HCT116 (cell line): Measurements from ENCODE around the gene MINK1. TPM values are rescaled to one million over a fixed set of nuclear protein-coding genes. Genes with fewer than 3 reads are reported as not detected.

Source experiments
- ATAC-seq: fragments of 200-7000 bp; cut with Tn5 transposase; 2 replicates; pipeline ENCODE4 v1.9.1; 2020; ENCODE audit warnings: mild to moderate bottlenecking, moderate library complexity
- BruUV-seq: library from RNA; stranded (reverse); fragments of 400-500 nt; replicated peaks from 2 replicates; lab custom pipeline; 2021; lab: Mats Ljungman, UMichigan
- CTCF ChIA-PET: fragments of 300-600 bp; sonication (Branson Sonifier 250); formaldehyde crosslinking; loops from one replicate; lab custom pipeline; 2021; ENCODE audit warnings: antibody characterized with exemption; lab: Charles Lee
- POLR2A ChIA-PET: fragments of 300-600, 350-600 bp; sonication (Branson Sonifier 250); formaldehyde crosslinking; loops from one replicate; lab custom pipeline; 2021; ENCODE audit warnings: antibody characterized with exemption; lab: Charles Lee
- RAD21 ChIA-PET, 2 experiments: fragments of 300-600 bp; sonication (Branson Sonifier 250); formaldehyde crosslinking; loops; one replicate each; lab custom pipeline; 2023; ENCODE audit warnings: low total read pairs in 2 of 2; ENCODE audit not compliant: uncharacterized antibody in 2 of 2, unreplicated experiment in 2 of 2, low non-redundant PET in 1 of 2; lab: Charles Lee
- DNase-seq: peaks from one replicate; pipeline ENCODE4 v3.0.0-alpha.2; 2010; ENCODE audit warnings: low read depth, low spot score
- H2AFZ ChIP-seq: fragments of 200-600 bp; shearing (Covaris generic), sonication (generic); 2 replicates; pipeline ENCODE4 v1.6.1; 2017; ENCODE audit warnings: low read depth, mixed run types, mixed read lengths, antibody characterized with exemption, low read length; ENCODE audit not compliant: poor library complexity, severe bottlenecking
- H3K27ac ChIP-seq: 2 replicates; pipeline ENCODE4 v1.5.1; 2012; ENCODE audit warnings: low read depth, low read length
- H3K27me3 ChIP-seq: fragments of 200-600 bp; sonication (generic); 2 replicates; pipeline ENCODE4 v1.6.1; 2016; ENCODE audit warnings: mixed run types, low read length, mixed read lengths; ENCODE audit not compliant: insufficient read depth
- H3K36me3 ChIP-seq, 2 experiments: fragments of 200-500 bp in 1 of 2; fragments of 200-600 bp in 1 of 2; sonication (Bioruptor generic) in 1 of 2; sonication (generic) in 1 of 2; 2 replicates each; pipeline versions ENCODE4 v1.5.1 to v1.6.1; 2014 to 2016; ENCODE audit warnings: low read length in 2 of 2, inconsistent platforms in 1 of 2, mixed read lengths in 1 of 2, mixed run types in 1 of 2; ENCODE audit not compliant: insufficient read depth in 2 of 2, control insufficient read depth in 1 of 2
- H3K4me1 ChIP-seq, 2 experiments: fragments of 200-600 bp in 1 of 2; sonication (generic) in 1 of 2; 2 replicates each; pipeline versions ENCODE4 v1.5.1 to v1.6.1; 2012 to 2017; ENCODE audit warnings: low read length in 2 of 2, inconsistent platforms in 1 of 2, mild to moderate bottlenecking in 1 of 2, mixed read lengths in 1 of 2, mixed run types in 1 of 2, moderate library complexity in 1 of 2; ENCODE audit not compliant: insufficient read depth in 2 of 2, control insufficient read depth in 1 of 2
- H3K4me2 ChIP-seq: fragments of 200-600 bp; sonication (generic); 2 replicates; pipeline ENCODE4 v1.6.1; 2017; ENCODE audit warnings: mixed run types, low read length, mixed read lengths
- H3K4me3 ChIP-seq, 2 experiments: fragments of 200-600 bp in 1 of 2; sonication (generic) in 1 of 2; replicated peaks in 1 of 2; 2 replicates each; pipeline ENCODE4 v1.5.1; 2011 to 2016; ENCODE audit warnings: low read length in 2 of 2, control low read depth in 1 of 2, low read depth in 1 of 2, mild to moderate bottlenecking in 1 of 2, mixed read lengths in 1 of 2, mixed run types in 1 of 2
- H3K79me2 ChIP-seq: fragments of 200-600 bp; sonication (generic); 2 replicates; pipeline ENCODE4 v1.6.1; 2017; ENCODE audit warnings: mild to moderate bottlenecking, mixed run types, low read length, moderate library complexity, mixed read lengths; ENCODE audit not compliant: insufficient read depth
- H3K9ac ChIP-seq: fragments of 200-600 bp; sonication (generic); 2 replicates; pipeline ENCODE4 v1.6.1; 2016; ENCODE audit warnings: low read length, mixed read lengths
- H3K9me2 ChIP-seq: fragments of 200-600 bp; sonication (generic), shearing (Covaris generic); 2 replicates; pipeline ENCODE4 v1.6.1; 2017; ENCODE audit warnings: mixed run types, mild to moderate bottlenecking, moderate library complexity; ENCODE audit not compliant: insufficient read depth
- H3K9me3 ChIP-seq, 2 experiments: fragments of 200-500 bp in 1 of 2; fragments of 200-600 bp in 1 of 2; sonication (Bioruptor generic) in 1 of 2; sonication (generic) in 1 of 2; 2 replicates each; pipeline ENCODE4 v1.6.1; 2014 to 2017; ENCODE audit warnings: low read length in 2 of 2, mixed read lengths in 2 of 2, inconsistent platforms in 1 of 2, low read depth in 1 of 2, mild to moderate bottlenecking in 1 of 2, mixed run types in 1 of 2, moderate library complexity in 1 of 2; ENCODE audit not compliant: control insufficient read depth in 1 of 2, insufficient read depth in 1 of 2
- H4K20me1 ChIP-seq: fragments of 200-600 bp; sonication (generic), shearing (Covaris generic); 2 replicates; pipeline ENCODE4 v1.6.1; 2017; ENCODE audit warnings: mixed run types, mild to moderate bottlenecking, moderate library complexity; ENCODE audit not compliant: insufficient read depth
- ATF3 ChIP-seq: IDR thresholded peaks from 2 replicates; pipeline ENCODE4 v1.6.1; 2012
- CBX3 ChIP-seq: IDR thresholded peaks from 2 replicates; pipeline ENCODE4 v1.6.1; 2012; ENCODE audit warnings: low read depth
- CEBPB ChIP-seq: IDR thresholded peaks from 2 replicates; pipeline ENCODE4 v1.6.1; 2012; ENCODE audit warnings: low read depth
- CTCF ChIP-seq, 3 experiments: fragments of 200-600 bp in 1 of 3; sonication (generic) in 1 of 3; IDR thresholded peaks in 2 of 3; conservative IDR thresholded peaks in 1 of 3; 2 replicates each; pipeline ENCODE4 v1.5.1; 2012 to 2017; ENCODE audit warnings: low read depth in 2 of 3, low read length in 2 of 3, antibody characterized with exemption in 1 of 3, borderline replicate concordance in 1 of 3, control low read depth in 1 of 3, mild to moderate bottlenecking in 1 of 3, mixed read lengths in 1 of 3, mixed run types in 1 of 3, moderate library complexity in 1 of 3; ENCODE audit not compliant: insufficient read depth in 1 of 3
- EGR1 ChIP-seq: IDR thresholded peaks from 2 replicates; pipeline ENCODE4 v1.6.1; 2012; ENCODE audit warnings: low read depth
- ELF1 ChIP-seq: IDR thresholded peaks from 2 replicates; pipeline ENCODE4 v1.6.1; 2012; ENCODE audit warnings: low read depth, borderline replicate concordance
- EZH2 ChIP-seq: fragments of 200-600 bp; sonication (generic); IDR thresholded peaks from 2 replicates; pipeline ENCODE4 v1.6.1; 2017; ENCODE audit warnings: antibody characterized with exemption, mixed run types
- EZH2phosphoT487 ChIP-seq: fragments of 200-600 bp; IDR thresholded peaks from 2 replicates; pipeline ENCODE4 v1.6.1; 2018; ENCODE audit warnings: antibody characterized with exemption, borderline replicate concordance
- FOSL1 ChIP-seq: IDR thresholded peaks from 2 replicates; pipeline ENCODE4 v1.6.1; 2012; ENCODE audit warnings: low read depth
- JUND ChIP-seq: IDR thresholded peaks from 2 replicates; pipeline ENCODE4 v1.6.1; 2012
- MAX ChIP-seq: IDR thresholded peaks from 2 replicates; pipeline ENCODE4 v1.6.1; 2012
- POLR2A ChIP-seq: IDR thresholded peaks from 2 replicates; pipeline ENCODE4 v1.7.0; 2011; ENCODE audit warnings: borderline replicate concordance; ENCODE audit not compliant: insufficient read depth, insufficient read length; ENCODE audit errors: extremely low read depth
- POLR2AphosphoS5 ChIP-seq: IDR thresholded peaks from 2 replicates; pipeline ENCODE4 v1.6.1; 2011; ENCODE audit warnings: mild to moderate bottlenecking, low read depth, low read length, moderate library complexity
- YY1 ChIP-seq: IDR thresholded peaks from 2 replicates; pipeline ENCODE4 v1.6.1; 2011; ENCODE audit warnings: low read length, low read depth, moderate library complexity, mild to moderate bottlenecking; ENCODE audit not compliant: insufficient replicate concordance; ENCODE audit errors: extremely low read depth
- ZBTB33 ChIP-seq: IDR thresholded peaks from 2 replicates; pipeline ENCODE4 v1.6.1; 2011; ENCODE audit warnings: mild to moderate bottlenecking, low read length, moderate library complexity; ENCODE audit not compliant: insufficient replicate concordance; ENCODE audit errors: extremely low read depth
- ZFX ChIP-seq: fragments of 450-650 bp; IDR thresholded peaks from 2 replicates; pipeline ENCODE4 v1.6.1; 2017
- ZNF274 ChIP-seq: fragments of 200-500 bp; sonication (Bioruptor generic); IDR thresholded peaks from 2 replicates; pipeline ENCODE4 v1.6.1; 2014; ENCODE audit warnings: mild to moderate bottlenecking, low read depth, low read length, inconsistent platforms
- intact Hi-C: fragments of 100-400 bp; cut with micrococcal nuclease; formaldehyde crosslinking; loops from 2 replicates; pipeline ENCODE4 v1.10.0; 2022
- total RNA-seq: library from RNA; stranded (reverse); gene quantifications from one replicate; pipeline ENCODE4 v1.2.1, GENCODE V29; 2021; ENCODE audit not compliant: unreplicated experiment

The MINK1 gene
- total RNA-seq, 1 experiment from 2014 or later, result 85.2 TPM

- H3K79me2 ChIP-seq, result peaks cover 83% of the 10 kb centered on the region
- H3K4me2 ChIP-seq, result peak overlapping the region; percentile 63
- POLR2A ChIA-PET, result no interaction called here
- CTCF ChIA-PET, result interaction anchor here (0.6 kb wide), 1 partner anchor 34 kb away, joined by 3 read pairs; no protein-coding TSS in a partner anchor
- no peaks in the 10 kb centered on the region for H3K36me3 ChIP-seq
- peak overlapping the region in 1 of 2 experiments; percentile 13; a peak in 1 of 4 replicates for H3K4me3 ChIP-seq
- no peaks in the 10 kb centered on the region for H3K9me3 ChIP-seq
- H4K20me1 ChIP-seq, result no peaks in the 10 kb centered on the region
- peaks cover 27 to 78% of the 10 kb centered on the region in 2 experiments for H3K4me1 ChIP-seq
- peak overlapping the region; percentile 56; the same call in 1 of the 2 replicates for H3K9ac ChIP-seq
- RAD21 ChIA-PET, result no interaction called here
- DNase-seq (no peak), ATAC-seq (peak; percentile 55)
- intact Hi-C loops, result no loop called here
- BruUV-seq, result no TSS peak
- H3K9me2 ChIP-seq, result no peaks in the 10 kb centered on the region
- H3K27me3 ChIP-seq, result no peaks in the 10 kb centered on the region
- no peak overlapping the region for H3K27ac ChIP-seq
- no peak overlapping the region for H2AFZ ChIP-seq
- TF ChIP-seq CBX3 (0 out of 2 replicates have a peak, but pooled peaks have one; percentile 28), ELF1 (no peak), EZH2 (no peak), FOSL1 (0 out of 2 replicates have a peak, but pooled peaks have one; percentile 48), ZFX (no peak)
- TF ChIP-seq, all 23 proteins: peak for 2
These were observed 17.1 kb downstream of the MINK1 start for GRCh38 chr17:4850246-4850645.

GRCh38 chr17:4851084-4851483, 17.9 kb downstream of the MINK1 start:
- no peaks in the 10 kb centered on the region for H3K9me2 ChIP-seq
- no peaks in the 10 kb centered on the region for H3K27me3 ChIP-seq
- H3K79me2 ChIP-seq, result peaks cover 77% of the 10 kb centered on the region
- BruUV-seq, result no TSS peak
- peaks cover 27 to 76% of the 10 kb centered on the region in 2 experiments for H3K4me1 ChIP-seq
- no peak overlapping the region for H2AFZ ChIP-seq
- no peak overlapping the region for H3K4me2 ChIP-seq
- H3K27ac ChIP-seq, result no peak overlapping the region
- DNase-seq (no peak), ATAC-seq (no peak)
- RAD21 ChIA-PET, result no interaction called here
- POLR2A ChIA-PET, result no interaction called here
- CTCF ChIA-PET, result no interaction called here
- no peaks in the 10 kb centered on the region for H3K9me3 ChIP-seq
- no peaks in the 10 kb centered on the region for H4K20me1 ChIP-seq
- intact Hi-C loops, result no loop called here
- no peak overlapping the region for H3K9ac ChIP-seq
- no peak overlapping the region for H3K4me3 ChIP-seq
- H3K36me3 ChIP-seq, result no peaks in the 10 kb centered on the region
- no peak for TF ChIP-seq EZH2phosphoT487
- TF ChIP-seq JUND, result no peak
- no peak for TF ChIP-seq CBX3
- TF ChIP-seq POLR2A, result no peak
- no peak for TF ChIP-seq CTCF (IDR thresholded peaks at IDR 0.05 in 2 of 3, conservative IDR thresholded peaks at IDR 0.05 in 1 of 3; ENCODE audit: borderline replicate concordance in 1 of 3, insufficient read depth in 1 of 3, low read depth in 2 of 3, low read length in 2 of 3)
- TF ChIP-seq CEBPB, result no peak
- TF ChIP-seq EZH2, result no peak
- TF ChIP-seq FOSL1, result no peak
- TF ChIP-seq MAX, result no peak
- no peak for TF ChIP-seq EGR1
- no peak for TF ChIP-seq ZBTB33
- TF ChIP-seq ZFX, result no peak
- TF ChIP-seq YY1, result no peak
- no peak for TF ChIP-seq ELF1
- TF ChIP-seq ATF3, result no peak
- TF ChIP-seq POLR2AphosphoS5, result no peak
- TF ChIP-seq ZNF274, result no peak
